Endothelial cell of umbilical vein (primary cell): ENCODE measurements around the gene PTRH1. TPM values are rescaled to one million over a fixed set of nuclear protein-coding genes. Genes with fewer than 3 reads are reported as not detected.

Source experiments
- BruUV-seq: library from RNA; stranded (reverse); fragments of 400-500 nt; replicated peaks from 2 replicates; lab custom pipeline; 2021; lab: Mats Ljungman, UMichigan
- CTCF ChIA-PET: fragments of 300-600, 350-600 bp; sonication (Branson Sonifier 250); formaldehyde crosslinking; loops from one replicate; lab custom pipeline; 2021; ENCODE audit warnings: antibody characterized with exemption, inconsistent platforms; lab: Charles Lee
- POLR2A ChIA-PET: fragments of 300-600, 350-600 bp; sonication (Branson Sonifier 250); formaldehyde crosslinking; loops from one replicate; lab custom pipeline; 2021; ENCODE audit warnings: antibody characterized with exemption, inconsistent platforms; lab: Charles Lee
- DNase-seq: peaks from one replicate; pipeline ENCODE4 v3.0.0-alpha.2; 2011; ENCODE audit warnings: low read depth, low spot score
- FAIRE-seq: peaks from 2 replicates; lab custom pipeline; 2011; peaks lifted over from hg19 to GRCh38; lab: Jason Lieb, UNC
- H2AFZ ChIP-seq: 2 replicates; pipeline ENCODE4 v1.6.0; 2012; ENCODE audit warnings: low read depth, low read length, control low read depth, inconsistent platforms
- H3K27ac ChIP-seq: 2 replicates; pipeline ENCODE4 v1.5.1; 2011; ENCODE audit warnings: low read depth, mild to moderate bottlenecking, control low read depth, low read length, moderate library complexity; ENCODE audit not compliant: insufficient read depth
- H3K27me3 ChIP-seq, 2 experiments: 2 replicates each; pipeline versions ENCODE4 v1.6.0 to v1.6.1; 2011; ENCODE audit warnings: low read length in 2 of 2, mixed read lengths in 1 of 2; ENCODE audit not compliant: control insufficient read depth in 2 of 2, insufficient read depth in 2 of 2
- H3K36me3 ChIP-seq, 2 experiments: 2 replicates in 1 of 2; 3 replicates in 1 of 2; pipeline ENCODE4 v1.5.1; 2011; ENCODE audit warnings: low read length in 2 of 2, mild to moderate bottlenecking in 1 of 2, moderate library complexity in 1 of 2; ENCODE audit not compliant: control insufficient read depth in 2 of 2, insufficient read depth in 2 of 2; ENCODE audit errors: extremely low read depth in 1 of 2
- H3K4me1 ChIP-seq: 3 replicates; pipeline ENCODE4 v1.5.1; 2011; ENCODE audit warnings: mild to moderate bottlenecking, low read length; ENCODE audit not compliant: control insufficient read depth, insufficient read depth; ENCODE audit errors: extremely low read depth
- H3K4me2 ChIP-seq: 2 replicates; pipeline ENCODE4 v1.6.1; 2011; ENCODE audit warnings: low read length, control low read depth, mixed read lengths; ENCODE audit not compliant: insufficient read depth
- H3K4me3 ChIP-seq, 3 experiments: fragments of 200-600 bp in 1 of 3; sonication (generic), shearing (Covaris generic) in 1 of 3; replicated peaks in 1 of 3; 2 replicates each; pipeline ENCODE4 v1.5.1; 2011 to 2016; ENCODE audit warnings: control low read depth in 3 of 3, low read length in 3 of 3, mild to moderate bottlenecking in 2 of 3, inconsistent platforms in 1 of 3, low read depth in 1 of 3, moderate library complexity in 1 of 3; ENCODE audit not compliant: insufficient read depth in 1 of 3
- H3K79me2 ChIP-seq: 2 replicates; pipeline ENCODE4 v1.6.0; 2012; ENCODE audit warnings: low read length, inconsistent platforms; ENCODE audit not compliant: control insufficient read depth, insufficient read depth
- H3K9ac ChIP-seq: replicated peaks from 2 replicates; pipeline ENCODE3; 2011; ENCODE audit warnings: low read length, control low read depth; ENCODE audit not compliant: insufficient read depth; ENCODE audit errors: extremely low read depth
- H3K9me1 ChIP-seq: replicated peaks from 3 replicates; pipeline ENCODE4 v1.6.0; 2011; ENCODE audit warnings: mild to moderate bottlenecking, low read length; ENCODE audit not compliant: control insufficient read depth, insufficient read depth; ENCODE audit errors: extremely low read depth
- H3K9me3 ChIP-seq: replicated peaks from 2 replicates; pipeline ENCODE4 v1.5.1; 2012; ENCODE audit warnings: low read length, inconsistent platforms; ENCODE audit not compliant: control insufficient read depth, insufficient read depth
- H4K20me1 ChIP-seq: replicated peaks from 2 replicates; pipeline ENCODE3; 2011; ENCODE audit warnings: mild to moderate bottlenecking, low read length; ENCODE audit not compliant: control insufficient read depth, insufficient read depth; ENCODE audit errors: extremely low read depth
- CTCF ChIP-seq, 2 donors: IDR thresholded peaks; 1 replicate in 1 of 2; 2 replicates in 1 of 2; pipeline ENCODE4 v1.5.1; 2011; ENCODE audit warnings: low read length in 2 of 2, mild to moderate bottlenecking in 2 of 2, moderate library complexity in 2 of 2, control low read depth in 1 of 2, inconsistent platforms in 1 of 2, low read depth in 1 of 2; ENCODE audit not compliant: insufficient read depth in 1 of 2; ENCODE audit errors: extremely low read depth in 1 of 2
- FOS ChIP-seq: IDR thresholded peaks from 2 replicates; pipeline ENCODE4 v1.6.1; 2011; ENCODE audit warnings: mild to moderate bottlenecking, low read length, moderate library complexity, borderline replicate concordance; ENCODE audit not compliant: insufficient read depth
- POLR2A ChIP-seq: IDR thresholded peaks from 2 replicates; pipeline ENCODE4 v1.6.1; 2012; ENCODE audit warnings: low read depth, mild to moderate bottlenecking, control low read depth, low read length
- dilution Hi-C: fragments of 300-500 bp; cut with MboI; formaldehyde crosslinking; loops from one replicate; pipeline ENCODE4 v1.15.0; 2019; ENCODE audit warnings: low sequenced_read_pairs; ENCODE audit not compliant: extremely low pct_ligation_motif_present
- intact Hi-C: fragments of 100-400 bp; cut with micrococcal nuclease; formaldehyde crosslinking; loops from one replicate; pipeline ENCODE4 v1.10.0; 2022
- polyA plus RNA-seq, 4 experiments: library from polyadenylated mRNA; depleted of rRNA in 3 of 4; stranded (reverse) in 3 of 4; unstranded in 1 of 4; fragments of >200 nt; gene quantifications; 2 replicates each; pipeline versions ENCODE4 v1.2.1 to v1.2.3, GENCODE V29; 2011 to 2012; ENCODE audit warnings: missing spikeins in 1 of 4
- total RNA-seq: library from RNA; stranded (reverse); gene quantifications from 2 replicates; pipeline ENCODE4 v1.2.3, GENCODE V29; 2021

Gene PTRH1
- total and polyA plus RNA-seq, 2 donors (not counting 3 experiments of a cell fraction or from before 2014, with no cell fraction given): 25.1 to 52.2 TPM

DNA sequence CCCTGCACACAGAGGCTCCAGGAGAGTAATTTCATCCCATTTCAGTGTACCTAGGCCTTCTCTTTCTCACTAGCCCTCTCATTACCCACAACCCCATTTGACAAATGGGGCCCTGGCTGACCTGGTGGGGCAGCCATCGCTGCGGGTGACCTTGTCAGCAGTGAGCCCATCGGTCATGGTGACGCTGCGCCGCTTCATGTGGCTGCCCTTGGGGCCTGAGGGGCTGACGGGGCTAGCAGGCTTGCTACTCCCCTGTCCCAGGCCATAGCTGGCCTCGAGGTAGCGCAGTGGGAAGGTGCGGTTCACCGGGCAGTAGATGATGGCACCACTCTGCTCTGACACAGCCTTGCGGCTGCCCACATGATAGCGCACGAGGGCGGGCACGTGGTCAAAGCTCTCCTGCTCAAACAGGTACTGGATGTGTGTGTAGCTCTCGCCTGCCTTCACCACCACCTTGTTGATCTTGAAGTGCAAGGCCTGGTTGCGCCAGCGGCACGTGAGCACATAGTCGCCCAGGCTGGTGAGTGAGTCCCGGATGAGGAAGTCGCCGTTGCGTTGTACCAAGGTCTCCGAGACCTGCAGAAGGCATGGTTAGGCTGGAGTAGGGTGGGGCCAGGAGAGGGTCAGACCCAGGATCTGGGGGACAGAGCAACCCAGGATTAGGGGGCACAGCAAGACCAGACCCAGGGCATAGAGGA is 33.8 kb upstream of the PTRH1 start:
- H3K9ac ChIP-seq: no peak overlapping the region

More for the DNA sequence above, 33.8 kb upstream of the PTRH1 start:
- dilution Hi-C loops (no loop called here), intact Hi-C loops (no loop called here)
- Histone ChIP-seq H2AFZ (no peak overlapping the region), H3K79me2 (peaks cover 22% of the 10 kb centered on the region), H3K4me2 (no peak overlapping the region), H3K9me3 (no peaks in the 10 kb centered on the region), H3K27ac (no peak overlapping the region), H3K27me3 (no peaks in the 10 kb centered on the region), H3K4me1 (no peaks in the 10 kb centered on the region), H3K4me3 (no peak overlapping the region), H4K20me1 (peaks cover 3% of the 10 kb centered on the region), H3K36me3 (peaks cover 39 to 64% of the 10 kb centered on the region in 2 experiments), H3K9me1 (no peaks in the 10 kb centered on the region)
- ChIA-PET CTCF (no interaction called here), POLR2A (no interaction called here)
- DNase-seq: no peak
- BruUV-seq: no TSS peak
- no peak for FAIRE-seq
- TF ChIP-seq FOS (no peak), CTCF (IDR thresholded peaks at IDR 0.05; ENCODE audit: extremely low read depth in 1 of 2, insufficient read depth in 1 of 2, low read depth in 1 of 2, low read length in 2 of 2) (no peak), POLR2A (no peak)
